ENCODE results near the gene RNF13. TPM values are rescaled to one million over a fixed set of nuclear protein-coding genes. Genes with fewer than 3 reads are reported as not detected.

Gene RNF13
- total and polyA plus RNA-seq, 2 donors (not counting 3 experiments of a cell fraction or from before 2014, with no cell fraction given) = 16.4 to 27.1 TPM

GRCh38 chr3:149947231-149947630 is 134.2 kb downstream of the RNF13 start:
- Histone ChIP-seq H4K20me1 (replicated peaks; ENCODE audit: control insufficient read depth, extremely low read depth, insufficient read depth, low read length) (no peaks in the 10 kb centered on the region), H3K4me2 (ENCODE audit: insufficient read depth, low read length) (no peak overlapping the region), H3K36me3 (ENCODE audit: control insufficient read depth in 2 of 2, extremely low read depth in 1 of 2, insufficient read depth in 2 of 2, low read length in 2 of 2) (no peaks in the 10 kb centered on the region), H3K9me1 (replicated peaks; ENCODE audit: control insufficient read depth, extremely low read depth, insufficient read depth, low read length) (no peaks in the 10 kb centered on the region), H3K27ac (ENCODE audit: insufficient read depth, low read depth, low read length) (no peak overlapping the region), H3K79me2 (ENCODE audit: control insufficient read depth, insufficient read depth, low read length) (no peaks in the 10 kb centered on the region), H3K27me3 (ENCODE audit: control insufficient read depth in 2 of 2, insufficient read depth in 2 of 2, low read length in 2 of 2) (no peaks in the 10 kb centered on the region), H3K9ac (replicated peaks; ENCODE audit: extremely low read depth, insufficient read depth, low read length) (no peak overlapping the region), H2AFZ (ENCODE audit: low read depth, low read length) (no peak overlapping the region), H3K9me3 (replicated peaks; ENCODE audit: control insufficient read depth, insufficient read depth, low read length) (no peaks in the 10 kb centered on the region), H3K4me1 (ENCODE audit: control insufficient read depth, extremely low read depth, insufficient read depth, low read length) (no peaks in the 10 kb centered on the region), H3K4me3 (replicated peaks in 1 of 3; ENCODE audit: insufficient read depth in 1 of 3, low read depth in 1 of 3, low read length in 3 of 3) (no peak overlapping the region)
- DNase-seq (ENCODE audit: low read depth, low spot score) = no peak
- dilution Hi-C loops (cut with MboI; ENCODE audit: extremely low pct_ligation_motif_present, low sequenced_read_pairs) = no loop called here
- TF ChIP-seq MYC (IDR thresholded peaks at IDR 0.05; ENCODE audit: low read depth, low read length) (no peak), MAX (IDR thresholded peaks at IDR 0.05; ENCODE audit: insufficient read depth, insufficient read length) (no peak), CTCF (IDR thresholded peaks at IDR 0.05; ENCODE audit: extremely low read depth in 1 of 2, insufficient read depth in 1 of 2, low read depth in 1 of 2, low read length in 2 of 2) (no peak), JUN (IDR thresholded peaks at IDR 0.05; ENCODE audit: borderline replicate concordance, insufficient read depth, insufficient read length, low read depth) (no peak), FOS (IDR thresholded peaks at IDR 0.05; ENCODE audit: borderline replicate concordance, insufficient read depth, low read length) (no peak), EZH2 (IDR thresholded peaks at IDR 0.05; ENCODE audit: borderline replicate concordance, low read depth, low read length, severe bottlenecking) (no peak), POLR2A (IDR thresholded peaks at IDR 0.05; ENCODE audit: low read depth, low read length) (no peak), POLR2AphosphoS5 (IDR thresholded peaks at IDR 0.05; ENCODE audit: insufficient read depth, low read depth, low read length) (no peak), GATA2 (IDR thresholded peaks at IDR 0.05; ENCODE audit: insufficient read depth, insufficient read length, low read depth, low read length) (no peak)
- CTCF ChIA-PET = interaction anchor here (0.7 to 1.1 kb wide), 2 partner anchors 8 to 20 kb away, joined by 3 to 6 read pairs; no protein-coding TSS in a partner anchor
- POLR2A ChIA-PET = no interaction called here
- no peak for FAIRE-seq
- intact Hi-C loops (cut with micrococcal nuclease) = no loop called here
- no TSS peak for BruUV-seq (replicated peaks)

Measured in endothelial cell of umbilical vein (primary cell).